ENCODE measurements around the gene PABPC3. TPM values are rescaled to one million over a fixed set of nuclear protein-coding genes. Genes with fewer than 3 reads are reported as not detected.

Gene PABPC3
- total and polyA plus RNA-seq, 2 donors (not counting 3 experiments of a cell fraction or from before 2014, with no cell fraction given) = 0.07 to 0.31 TPM

DNA sequence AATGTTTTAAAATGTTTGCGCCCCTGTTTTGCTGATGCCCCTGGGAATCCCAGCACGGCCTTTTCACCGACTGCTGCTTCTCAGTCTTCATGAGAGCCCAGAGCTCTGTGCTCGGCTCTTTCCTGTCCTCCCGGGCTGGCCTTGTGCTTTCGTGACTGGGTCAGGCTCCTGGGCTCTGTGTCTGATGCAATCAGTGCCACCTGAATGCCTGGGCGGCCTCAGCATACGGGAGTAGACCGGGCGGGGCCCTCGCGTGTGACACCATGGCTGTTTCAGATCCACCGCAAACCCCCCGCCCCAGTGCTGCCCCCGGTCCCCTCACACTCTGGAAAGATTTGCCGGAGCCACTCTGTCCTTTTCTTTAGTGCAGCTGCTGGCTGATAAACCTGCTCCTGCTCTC is 21.4 kb downstream of the PABPC3 start:
- dilution Hi-C loops (cut with MboI; ENCODE audit: extremely low pct_ligation_motif_present, low sequenced_read_pairs) = no loop called here
- H3K9me3 ChIP-seq (replicated peaks; ENCODE audit: control insufficient read depth, insufficient read depth, low read length) = no peaks in the 10 kb centered on the region
- H3K36me3 ChIP-seq (ENCODE audit: control insufficient read depth in 2 of 2, extremely low read depth in 1 of 2, insufficient read depth in 2 of 2, low read length in 2 of 2) = no peaks in the 10 kb centered on the region
- intact Hi-C loops (cut with micrococcal nuclease) = no loop called here
- BruUV-seq (replicated peaks) = no TSS peak
- TF ChIP-seq MYC (IDR thresholded peaks at IDR 0.05; ENCODE audit: low read depth, low read length) (no peak), GATA2 (IDR thresholded peaks at IDR 0.05; ENCODE audit: insufficient read depth, insufficient read length, low read depth, low read length) (no peak), POLR2A (IDR thresholded peaks at IDR 0.05; ENCODE audit: low read depth, low read length) (no peak), POLR2AphosphoS5 (IDR thresholded peaks at IDR 0.05; ENCODE audit: insufficient read depth, low read depth, low read length) (no peak), EZH2 (IDR thresholded peaks at IDR 0.05; ENCODE audit: borderline replicate concordance, low read depth, low read length, severe bottlenecking) (no peak), JUN (IDR thresholded peaks at IDR 0.05; ENCODE audit: borderline replicate concordance, insufficient read depth, insufficient read length, low read depth) (no peak), FOS (IDR thresholded peaks at IDR 0.05; ENCODE audit: borderline replicate concordance, insufficient read depth, low read length) (no peak)
- TF ChIP-seq, protein P1, sequence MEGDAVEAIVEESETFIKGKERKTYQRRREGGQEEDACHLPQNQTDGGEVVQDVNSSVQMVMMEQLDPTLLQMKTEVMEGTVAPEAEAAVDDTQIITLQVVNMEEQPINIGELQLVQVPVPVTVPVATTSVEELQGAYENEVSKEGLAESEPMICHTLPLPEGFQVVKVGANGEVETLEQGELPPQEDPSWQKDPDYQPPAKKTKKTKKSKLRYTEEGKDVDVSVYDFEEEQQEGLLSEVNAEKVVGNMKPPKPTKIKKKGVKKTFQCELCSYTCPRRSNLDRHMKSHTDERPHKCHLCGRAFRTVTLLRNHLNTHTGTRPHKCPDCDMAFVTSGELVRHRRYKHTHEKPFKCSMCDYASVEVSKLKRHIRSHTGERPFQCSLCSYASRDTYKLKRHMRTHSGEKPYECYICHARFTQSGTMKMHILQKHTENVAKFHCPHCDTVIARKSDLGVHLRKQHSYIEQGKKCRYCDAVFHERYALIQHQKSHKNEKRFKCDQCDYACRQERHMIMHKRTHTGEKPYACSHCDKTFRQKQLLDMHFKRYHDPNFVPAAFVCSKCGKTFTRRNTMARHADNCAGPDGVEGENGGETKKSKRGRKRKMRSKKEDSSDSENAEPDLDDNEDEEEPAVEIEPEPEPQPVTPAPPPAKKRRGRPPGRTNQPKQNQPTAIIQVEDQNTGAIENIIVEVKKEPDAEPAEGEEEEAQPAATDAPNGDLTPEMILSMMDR (IDR thresholded peaks at IDR 0.05; ENCODE audit: extremely low read depth in 1 of 2, insufficient read depth in 1 of 2, low read depth in 1 of 2, low read length in 2 of 2) = no peak
- TF ChIP-seq, protein P2, sequence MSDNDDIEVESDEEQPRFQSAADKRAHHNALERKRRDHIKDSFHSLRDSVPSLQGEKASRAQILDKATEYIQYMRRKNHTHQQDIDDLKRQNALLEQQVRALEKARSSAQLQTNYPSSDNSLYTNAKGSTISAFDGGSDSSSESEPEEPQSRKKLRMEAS (IDR thresholded peaks at IDR 0.05; ENCODE audit: insufficient read depth, insufficient read length) = no peak
- no peaks in the 10 kb centered on the region for H3K79me2 ChIP-seq (ENCODE audit: control insufficient read depth, insufficient read depth, low read length)
- DNase-seq (ENCODE audit: low read depth, low spot score) (no peak), FAIRE-seq (no peak)
- no peak overlapping the region for H3K4me2 ChIP-seq (ENCODE audit: insufficient read depth, low read length)
- no peak overlapping the region for H3K9ac ChIP-seq (replicated peaks; ENCODE audit: extremely low read depth, insufficient read depth, low read length)
- CTCF ChIA-PET = no interaction called here
- H2AFZ ChIP-seq (ENCODE audit: low read depth, low read length) = no peak overlapping the region
- H3K4me3 ChIP-seq (replicated peaks in 1 of 3; ENCODE audit: insufficient read depth in 1 of 3, low read depth in 1 of 3, low read length in 3 of 3) = no peak overlapping the region
- no peaks in the 10 kb centered on the region for H4K20me1 ChIP-seq (replicated peaks; ENCODE audit: control insufficient read depth, extremely low read depth, insufficient read depth, low read length)
- no peaks in the 10 kb centered on the region for H3K9me1 ChIP-seq (replicated peaks; ENCODE audit: control insufficient read depth, extremely low read depth, insufficient read depth, low read length)
- POLR2A ChIA-PET = no interaction called here
- peaks cover 4% of the 10 kb centered on the region in 2 experiments for H3K27me3 ChIP-seq (ENCODE audit: control insufficient read depth in 2 of 2, insufficient read depth in 2 of 2, low read length in 2 of 2)
- H3K27ac ChIP-seq (ENCODE audit: insufficient read depth, low read depth, low read length) = no peak overlapping the region
- no peaks in the 10 kb centered on the region for H3K4me1 ChIP-seq (ENCODE audit: control insufficient read depth, extremely low read depth, insufficient read depth, low read length)

Data from endothelial cell of umbilical vein (primary cell).